ENCODE data around the gene DDX23.

The DDX23 gene

DNA sequence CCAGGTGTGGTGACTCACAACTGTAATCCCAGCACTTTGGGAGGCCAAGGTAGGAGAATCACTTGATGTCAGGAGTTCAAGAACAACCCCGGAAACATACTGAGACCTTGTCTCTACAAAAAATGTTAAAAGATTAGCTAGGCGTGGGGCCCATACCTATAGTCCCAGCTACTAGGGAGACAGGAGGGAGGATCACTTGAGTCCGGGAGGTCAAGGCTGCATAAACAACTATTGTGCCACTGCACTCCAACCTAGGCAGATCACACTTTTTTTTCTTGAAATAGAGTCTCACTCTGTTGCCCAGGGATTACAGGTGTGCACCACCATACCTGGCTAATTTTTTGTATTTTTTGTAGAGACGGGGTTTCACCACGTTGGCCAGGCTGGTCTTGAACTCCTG lies 7.6 kb upstream of the DDX23 start:
- Histone ChIP-seq H3K79me2 (ENCODE audit: insufficient read depth, low read length) (no peaks in the 10 kb centered on the region), H3K27me3 (ENCODE audit: low read length) (no peaks in the 10 kb centered on the region), H3K27ac (ENCODE audit: low read depth, low read length) (no peak overlapping the region), H2AFZ (ENCODE audit: low read depth, low read length, severe bottlenecking) (no peak overlapping the region), H3K9me3 (ENCODE audit: insufficient read depth, low read length) (no peaks in the 10 kb centered on the region), H3K4me3 (ENCODE audit: insufficient read depth, low read length, poor library complexity, severe bottlenecking) (no peak overlapping the region), H3K4me2 (ENCODE audit: low read depth, low read length, poor library complexity, severe bottlenecking) (no peak overlapping the region), H3K36me3 (ENCODE audit: low read length) (no peaks in the 10 kb centered on the region), H3K9me2 (replicated peaks; ENCODE audit: insufficient read depth, low read length) (no peaks in the 10 kb centered on the region), H4K20me1 (ENCODE audit: low read depth, low read length) (no peaks in the 10 kb centered on the region), H3F3A (ENCODE audit: insufficient read depth) (no peaks in the 10 kb centered on the region), H3K9ac (ENCODE audit: low read length) (no peak overlapping the region)
- no peak for TF ChIP-seq EZH2phosphoT487 (conservative IDR thresholded peaks at IDR 0.05; ENCODE audit: low read length)
- TF ChIP-seq, protein P1, sequence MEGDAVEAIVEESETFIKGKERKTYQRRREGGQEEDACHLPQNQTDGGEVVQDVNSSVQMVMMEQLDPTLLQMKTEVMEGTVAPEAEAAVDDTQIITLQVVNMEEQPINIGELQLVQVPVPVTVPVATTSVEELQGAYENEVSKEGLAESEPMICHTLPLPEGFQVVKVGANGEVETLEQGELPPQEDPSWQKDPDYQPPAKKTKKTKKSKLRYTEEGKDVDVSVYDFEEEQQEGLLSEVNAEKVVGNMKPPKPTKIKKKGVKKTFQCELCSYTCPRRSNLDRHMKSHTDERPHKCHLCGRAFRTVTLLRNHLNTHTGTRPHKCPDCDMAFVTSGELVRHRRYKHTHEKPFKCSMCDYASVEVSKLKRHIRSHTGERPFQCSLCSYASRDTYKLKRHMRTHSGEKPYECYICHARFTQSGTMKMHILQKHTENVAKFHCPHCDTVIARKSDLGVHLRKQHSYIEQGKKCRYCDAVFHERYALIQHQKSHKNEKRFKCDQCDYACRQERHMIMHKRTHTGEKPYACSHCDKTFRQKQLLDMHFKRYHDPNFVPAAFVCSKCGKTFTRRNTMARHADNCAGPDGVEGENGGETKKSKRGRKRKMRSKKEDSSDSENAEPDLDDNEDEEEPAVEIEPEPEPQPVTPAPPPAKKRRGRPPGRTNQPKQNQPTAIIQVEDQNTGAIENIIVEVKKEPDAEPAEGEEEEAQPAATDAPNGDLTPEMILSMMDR (IDR thresholded peaks at IDR 0.05; ENCODE audit: insufficient read depth, low read length, poor library complexity, severe bottlenecking) = no peak

DNA sequence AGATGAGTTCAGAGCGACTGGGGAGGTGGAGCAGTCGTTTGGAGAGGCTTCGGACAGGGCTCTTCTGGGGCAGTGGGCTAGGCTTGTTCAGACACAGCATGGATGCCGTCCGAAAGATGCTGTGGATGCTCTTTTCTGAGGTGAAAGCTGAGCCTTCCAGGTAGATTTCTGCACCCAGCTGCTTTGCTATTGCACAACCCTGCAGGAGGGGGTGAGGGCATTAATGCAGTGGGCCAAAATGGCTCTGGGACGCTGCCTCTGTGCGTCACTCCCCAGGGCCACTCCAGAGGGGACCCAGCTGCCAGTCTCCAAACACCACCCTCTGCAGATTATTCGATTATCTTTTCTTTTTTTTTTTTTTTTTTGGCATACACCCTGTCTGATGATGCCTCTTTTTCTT lies 6.1 kb upstream of the DDX23 start:
- Histone ChIP-seq H3K9me2 (replicated peaks; ENCODE audit: insufficient read depth, low read length) (no peaks in the 10 kb centered on the region), H3K27ac (ENCODE audit: low read depth, low read length) (no peak overlapping the region), H3K9me3 (ENCODE audit: insufficient read depth, low read length) (no peaks in the 10 kb centered on the region), H2AFZ (ENCODE audit: low read depth, low read length, severe bottlenecking) (no peak overlapping the region), H3K4me3 (ENCODE audit: insufficient read depth, low read length, poor library complexity, severe bottlenecking) (no peak overlapping the region), H3K27me3 (ENCODE audit: low read length) (no peaks in the 10 kb centered on the region), H3F3A (ENCODE audit: insufficient read depth) (0 out of 2 replicates have a peak, but pooled peaks cover 2% of the 10 kb centered on the region), H3K9ac (ENCODE audit: low read length) (no peak overlapping the region), H3K4me2 (ENCODE audit: low read depth, low read length, poor library complexity, severe bottlenecking) (no peak overlapping the region), H3K36me3 (ENCODE audit: low read length) (no peaks in the 10 kb centered on the region), H4K20me1 (ENCODE audit: low read depth, low read length) (no peaks in the 10 kb centered on the region), H3K79me2 (ENCODE audit: insufficient read depth, low read length) (no peaks in the 10 kb centered on the region)
- no peak for TF ChIP-seq EZH2phosphoT487 (conservative IDR thresholded peaks at IDR 0.05; ENCODE audit: low read length)
- TF ChIP-seq, protein P1 (IDR thresholded peaks at IDR 0.05; ENCODE audit: insufficient read depth, low read length, poor library complexity, severe bottlenecking) = no peak

DNA sequence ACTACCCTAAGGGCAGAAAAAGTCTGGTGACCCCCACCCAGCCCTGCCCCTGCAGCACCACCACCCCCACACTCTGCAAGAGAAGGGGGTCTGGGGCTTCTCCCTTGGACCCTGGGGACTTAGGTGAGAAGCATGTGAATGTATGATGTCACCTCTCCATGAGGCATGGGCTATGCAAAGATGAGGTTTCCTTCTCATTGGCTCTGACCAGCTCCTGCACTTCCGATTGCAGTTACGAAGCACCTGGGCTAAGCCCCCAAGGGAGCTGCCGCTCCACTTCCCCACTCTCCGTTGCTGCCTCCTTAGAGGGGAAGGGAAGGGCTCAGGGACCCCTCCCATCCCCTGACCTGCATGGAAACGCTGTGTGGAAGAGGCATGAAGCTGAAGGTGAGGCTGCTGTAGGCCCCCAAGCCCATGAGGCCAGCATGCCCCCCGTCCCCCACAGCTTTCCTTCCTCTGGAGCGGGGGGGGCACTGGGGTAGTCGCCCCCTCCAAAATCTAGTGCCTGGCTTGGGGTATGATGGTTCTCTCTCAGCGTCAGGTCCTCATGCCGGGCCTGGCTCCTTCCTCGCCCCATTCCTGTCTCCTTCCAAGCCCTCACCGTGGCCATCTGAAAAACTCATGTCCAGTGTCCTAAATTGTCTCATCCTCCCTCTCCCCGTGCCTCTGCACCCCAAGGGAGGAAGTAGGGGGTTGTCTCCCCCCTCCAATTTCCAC lies 5.5 kb upstream of the DDX23 start:
- Histone ChIP-seq H3K9me3 (ENCODE audit: insufficient read depth, low read length) (no peaks in the 10 kb centered on the region), H2AFZ (ENCODE audit: low read depth, low read length, severe bottlenecking) (no peak overlapping the region), H3K79me2 (ENCODE audit: insufficient read depth, low read length) (no peaks in the 10 kb centered on the region), H3K9me2 (replicated peaks; ENCODE audit: insufficient read depth, low read length) (no peaks in the 10 kb centered on the region), H3K9ac (ENCODE audit: low read length) (no peak overlapping the region), H3K27ac (ENCODE audit: low read depth, low read length) (no peak overlapping the region), H3K27me3 (ENCODE audit: low read length) (no peaks in the 10 kb centered on the region), H3K4me2 (ENCODE audit: low read depth, low read length, poor library complexity, severe bottlenecking) (no peak overlapping the region), H3F3A (ENCODE audit: insufficient read depth) (0 out of 2 replicates have a peak, but pooled peaks cover 2% of the 10 kb centered on the region), H3K4me3 (ENCODE audit: insufficient read depth, low read length, poor library complexity, severe bottlenecking) (no peak overlapping the region), H4K20me1 (ENCODE audit: low read depth, low read length) (no peaks in the 10 kb centered on the region), H3K36me3 (ENCODE audit: low read length) (no peaks in the 10 kb centered on the region)
- TF ChIP-seq, protein P1 (IDR thresholded peaks at IDR 0.05; ENCODE audit: insufficient read depth, low read length, poor library complexity, severe bottlenecking) = no peak
- no peak for TF ChIP-seq EZH2phosphoT487 (conservative IDR thresholded peaks at IDR 0.05; ENCODE audit: low read length)

All from SU-DHL-6 (cell line).